SK-N-MC (cell line): Measurements from ENCODE around the gene DDX17.

Experiments used
- EZH2 ChIP-seq: fragments of 200-600 bp; sonication (generic); IDR thresholded peaks from one replicate; pipeline ENCODE4 v1.6.1; 2017; ENCODE audit warnings: antibody characterized with exemption
- FOXP2 ChIP-seq: optimal IDR thresholded peaks from 2 replicates; pipeline ENCODE3; 2011; ENCODE audit warnings: mild to moderate bottlenecking, moderate library complexity; ENCODE audit not compliant: insufficient read depth; ENCODE audit errors: extremely low read length, control extremely low read depth
- POLR2AphosphoS5 ChIP-seq: IDR thresholded peaks from 2 replicates; pipeline ENCODE4 v1.6.1; 2012; ENCODE audit warnings: mild to moderate bottlenecking, low read depth, low read length, borderline replicate concordance

DNA sequence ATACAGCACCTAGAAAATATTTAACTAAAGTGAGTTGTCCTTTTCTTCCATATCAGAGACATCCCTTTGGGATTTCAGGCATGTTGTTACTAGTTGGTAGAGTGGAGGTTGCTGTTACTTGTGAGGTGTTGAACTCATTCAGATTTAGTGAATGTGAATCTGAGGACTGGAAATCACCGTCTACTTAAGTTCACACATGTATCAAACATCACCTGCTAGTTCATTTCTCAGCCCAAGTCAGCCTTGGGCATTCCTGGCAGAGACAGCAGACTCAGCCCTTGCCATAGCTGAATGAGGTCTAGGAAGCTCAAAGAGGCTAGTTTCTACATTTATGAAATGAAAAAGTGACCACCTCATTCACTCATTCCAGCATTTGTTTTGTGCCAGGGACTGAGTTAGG is 28.5 kb downstream of the DDX17 start:
- TF ChIP-seq POLR2AphosphoS5 (no peak), EZH2 (no peak), FOXP2 (no peak)
